Gastroesophageal sphincter (tissue), 4 donors: ENCODE data around the gene EFTUD2. TPM values are rescaled to one million over a fixed set of nuclear protein-coding genes. Genes with fewer than 3 reads are reported as not detected.

ENCODE experiments used
- ATAC-seq: fragments of 150-250 bp; one replicate; pipeline ENCODE4 v1.9.1; 2016; ENCODE audit warnings: mild to moderate bottlenecking, moderate library complexity
- H3K27ac ChIP-seq, 4 donors: fragments of 200-600 bp; sonication (generic) in 3 of 4; 1 replicate in 3 of 4; 2 replicates in 1 of 4; pipeline ENCODE4 v1.5.1; 2016 to 2019
- H3K27me3 ChIP-seq: fragments of 200-600 bp; sonication (generic); one replicate; pipeline ENCODE4 v1.5.1; 2019
- H3K36me3 ChIP-seq, 2 donors: fragments of 200-600 bp; sonication (generic); one replicate each; pipeline ENCODE4 v1.5.1; 2019; ENCODE audit warnings: control low read depth in 1 of 2
- H3K4me1 ChIP-seq, 3 donors: fragments of 200-600 bp; sonication (generic); 1 replicate in 2 of 3; 2 replicates in 1 of 3; pipeline ENCODE4 v1.5.1; 2016 to 2019; ENCODE audit warnings: control low read depth in 2 of 3
- H3K4me3 ChIP-seq, 2 donors: fragments of 200-600 bp; sonication (generic); one replicate each; pipeline ENCODE4 v1.5.1; 2019; ENCODE audit warnings: mild to moderate bottlenecking in 1 of 2, moderate library complexity in 1 of 2
- H3K9me3 ChIP-seq, 3 donors: fragments of 200-600 bp; sonication (generic); one replicate each; pipeline ENCODE4 v1.5.1; 2017 to 2019; ENCODE audit warnings: control low read depth in 2 of 3
- EP300 ChIP-seq: sonication (generic); formaldehyde crosslinking; IDR thresholded peaks from one replicate; pipeline ENCODE4 v1.6.1; 2017; ENCODE audit warnings: antibody characterized with exemption, mild to moderate bottlenecking
- POLR2A ChIP-seq, 2 donors: fragments of 450-650 bp; IDR thresholded peaks; one replicate each; pipeline ENCODE4 v1.6.1; 2017; ENCODE audit warnings: antibody characterized with exemption in 2 of 2, mild to moderate bottlenecking in 2 of 2, moderate library complexity in 1 of 2
- POLR2AphosphoS5 ChIP-seq: sonication (generic); formaldehyde crosslinking; IDR thresholded peaks from one replicate; pipeline ENCODE4 v1.6.1; 2017; ENCODE audit warnings: antibody characterized with exemption
- WGBS, 2 donors: methylation state at CpG; one replicate each; pipeline ENCODE4 v1.1.5; 2018; ENCODE audit warnings: low coverage in 1 of 2; 5-methylcytosine and 5-hydroxymethylcytosine counted together
- total RNA-seq, 4 donors: library from RNA; depleted of rRNA; stranded (reverse); fragments of >200 nt; gene quantifications; one replicate each; pipeline ENCODE4 v1.1.0, GENCODE V29; 2016
- TF ChIP-seq, protein P1 (sequence below), 4 experiments: fragments of 200-600 bp in 2 of 4; fragments of 450-650 bp in 2 of 4; sonication (generic) in 1 of 4; IDR thresholded peaks; one replicate each; pipeline ENCODE4 v1.5.1; 2017 to 2019; ENCODE audit warnings: antibody characterized with exemption in 4 of 4, mild to moderate bottlenecking in 2 of 4, moderate library complexity in 2 of 4

Gene EFTUD2
- total RNA-seq, 4 donors from 2014 or later: 45.1 to 71.2 (median 57.8) TPM

DNA sequence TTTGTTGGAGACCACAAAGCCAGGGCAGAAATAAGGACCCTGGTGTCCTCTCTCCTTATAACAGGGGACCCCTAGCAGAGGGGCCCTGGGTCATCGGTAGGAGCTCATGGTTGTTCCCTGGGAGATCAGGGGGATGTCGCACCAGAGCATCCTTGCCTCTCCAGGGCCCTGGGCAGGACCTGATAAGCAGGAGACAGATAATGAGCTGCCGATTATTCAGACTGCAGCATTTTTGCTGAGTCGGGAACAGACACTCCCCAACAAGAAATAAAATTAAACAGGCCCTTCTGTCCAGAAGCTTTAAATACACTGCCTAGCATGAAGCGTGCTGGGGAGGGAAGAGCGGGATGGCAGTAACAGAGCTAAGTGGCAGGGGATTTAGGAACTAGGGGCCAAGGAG, 31.4 kb upstream of the EFTUD2 start:
- TF ChIP-seq, protein P1, sequence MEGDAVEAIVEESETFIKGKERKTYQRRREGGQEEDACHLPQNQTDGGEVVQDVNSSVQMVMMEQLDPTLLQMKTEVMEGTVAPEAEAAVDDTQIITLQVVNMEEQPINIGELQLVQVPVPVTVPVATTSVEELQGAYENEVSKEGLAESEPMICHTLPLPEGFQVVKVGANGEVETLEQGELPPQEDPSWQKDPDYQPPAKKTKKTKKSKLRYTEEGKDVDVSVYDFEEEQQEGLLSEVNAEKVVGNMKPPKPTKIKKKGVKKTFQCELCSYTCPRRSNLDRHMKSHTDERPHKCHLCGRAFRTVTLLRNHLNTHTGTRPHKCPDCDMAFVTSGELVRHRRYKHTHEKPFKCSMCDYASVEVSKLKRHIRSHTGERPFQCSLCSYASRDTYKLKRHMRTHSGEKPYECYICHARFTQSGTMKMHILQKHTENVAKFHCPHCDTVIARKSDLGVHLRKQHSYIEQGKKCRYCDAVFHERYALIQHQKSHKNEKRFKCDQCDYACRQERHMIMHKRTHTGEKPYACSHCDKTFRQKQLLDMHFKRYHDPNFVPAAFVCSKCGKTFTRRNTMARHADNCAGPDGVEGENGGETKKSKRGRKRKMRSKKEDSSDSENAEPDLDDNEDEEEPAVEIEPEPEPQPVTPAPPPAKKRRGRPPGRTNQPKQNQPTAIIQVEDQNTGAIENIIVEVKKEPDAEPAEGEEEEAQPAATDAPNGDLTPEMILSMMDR (IDR thresholded peaks at IDR 0.05): no peak
- TF ChIP-seq POLR2A (IDR thresholded peaks at IDR 0.05): no peak
- TF ChIP-seq EP300: no peak
- no peaks in the 10 kb centered on the region for H3K4me1 ChIP-seq
- H3K27me3 ChIP-seq: no peaks in the 10 kb centered on the region
- ATAC-seq: no peak
- H3K9me3 ChIP-seq: no peaks in the 10 kb centered on the region
- WGBS, 2 donors: 71% methylated on average over 4 of the region's 6 CpGs; no CpG with 5 or more reads in 1 of the 2 donors
- no peaks in the 10 kb centered on the region for H3K36me3 ChIP-seq
- H3K27ac ChIP-seq: no peak overlapping the region
- H3K4me3 ChIP-seq: no peak overlapping the region

DNA sequence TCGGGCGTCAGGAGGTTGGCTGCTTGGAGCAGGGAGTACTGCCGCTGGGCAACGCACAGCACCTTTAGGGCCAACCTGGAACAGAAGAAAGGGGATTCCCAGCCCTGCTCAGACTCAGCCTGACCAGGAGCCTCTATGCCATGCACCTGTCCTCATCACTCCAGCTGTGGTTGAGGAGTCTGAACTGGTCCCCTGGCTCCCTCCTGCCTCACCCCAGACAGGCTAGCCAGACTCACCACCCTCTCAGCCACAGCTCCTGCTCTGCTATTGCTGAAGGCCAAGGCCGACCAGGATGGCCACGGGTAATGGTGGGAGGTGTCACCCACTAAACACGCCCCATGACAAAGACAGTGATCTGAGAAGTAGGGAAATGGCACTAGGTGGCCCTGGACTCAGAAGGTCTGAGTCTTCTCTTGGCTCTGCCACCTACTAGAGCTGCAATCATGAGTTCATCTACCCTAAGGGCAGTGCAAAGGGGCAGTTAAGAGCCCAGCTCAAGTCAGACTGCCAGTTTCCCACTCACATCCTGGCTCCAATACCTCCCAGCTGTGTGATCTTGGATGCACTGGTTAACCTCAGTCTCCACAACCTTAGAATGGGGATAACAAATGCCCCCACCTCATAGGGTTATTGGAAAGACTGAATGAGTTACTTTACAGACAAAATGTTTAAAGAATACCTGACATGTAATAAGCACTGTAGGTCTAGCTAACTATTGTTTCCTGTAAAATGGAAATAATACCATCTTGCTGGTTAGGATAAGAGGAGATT, 29.9 kb upstream of the EFTUD2 start:
- H3K9me3 ChIP-seq: no peaks in the 10 kb centered on the region
- WGBS, 2 donors: 100% methylated on average over 1 of the region's 7 CpGs; no CpG with 5 or more reads in 1 of the 2 donors
- H3K4me3 ChIP-seq: no peak overlapping the region
- H3K27me3 ChIP-seq: no peaks in the 10 kb centered on the region
- no peak for TF ChIP-seq POLR2AphosphoS5
- TF ChIP-seq POLR2A (IDR thresholded peaks at IDR 0.05): no peak
- TF ChIP-seq EP300: no peak
- TF ChIP-seq, protein P1 (IDR thresholded peaks at IDR 0.05): no peak
- H3K36me3 ChIP-seq: no peaks in the 10 kb centered on the region
- ATAC-seq: no peak
- no peaks in the 10 kb centered on the region for H3K4me1 ChIP-seq
- H3K27ac ChIP-seq: no peak overlapping the region

DNA sequence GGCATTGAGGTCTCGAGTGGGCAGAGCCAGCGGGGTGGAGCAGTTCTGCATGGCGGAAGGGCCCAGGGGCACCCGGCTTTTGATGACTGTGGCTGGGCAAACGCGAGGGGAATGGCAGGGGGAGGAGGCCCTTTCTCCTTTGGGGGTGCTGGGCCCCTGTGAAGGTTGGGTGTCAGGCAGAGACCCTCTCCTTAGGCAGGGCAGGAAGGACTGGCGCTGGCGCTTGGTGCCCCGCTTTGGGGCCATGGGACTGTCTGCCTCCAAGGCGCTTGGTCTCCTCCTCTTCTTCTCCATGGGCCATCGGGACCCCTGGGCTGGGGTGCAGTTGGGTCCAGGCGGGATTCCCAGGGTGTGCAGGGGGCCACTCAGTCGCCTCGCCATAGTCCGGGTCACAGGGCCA, 28.9 kb upstream of the EFTUD2 start:
- WGBS, 2 donors: 100% methylated on average over 1 of the region's 15 CpGs; no CpG with 5 or more reads in 1 of the 2 donors
- no peaks in the 10 kb centered on the region for H3K9me3 ChIP-seq
- H3K4me3 ChIP-seq: no peak overlapping the region
- H3K27ac ChIP-seq: no peak overlapping the region
- no peaks in the 10 kb centered on the region for H3K4me1 ChIP-seq
- no peaks in the 10 kb centered on the region for H3K27me3 ChIP-seq
- TF ChIP-seq, protein P1 (IDR thresholded peaks at IDR 0.05): no peak
- TF ChIP-seq POLR2AphosphoS5: no peak
- no peak for TF ChIP-seq EP300
- TF ChIP-seq POLR2A (IDR thresholded peaks at IDR 0.05): no peak
- no peak for ATAC-seq
- H3K36me3 ChIP-seq: no peaks in the 10 kb centered on the region

GRCh38 chr17:44927696-44928095, 28.5 kb upstream of the EFTUD2 start:
- no CpG with 5 or more reads among the region's 3 CpGs for WGBS, 2 donors

More at GRCh38 chr17:44927696-44928095, 28.5 kb upstream of the EFTUD2 start:
- Histone ChIP-seq H3K4me1 (no peaks in the 10 kb centered on the region), H3K27ac (no peak overlapping the region), H3K27me3 (no peaks in the 10 kb centered on the region), H3K9me3 (no peaks in the 10 kb centered on the region), H3K36me3 (no peaks in the 10 kb centered on the region), H3K4me3 (no peak overlapping the region)
- no peak for ATAC-seq
- TF ChIP-seq POLR2AphosphoS5: no peak
- no peak for TF ChIP-seq EP300
- no peak for TF ChIP-seq POLR2A (IDR thresholded peaks at IDR 0.05)
- TF ChIP-seq, protein P1 (IDR thresholded peaks at IDR 0.05): no peak
